GM23338 (cell line): Measurements from ENCODE around the gene HELQ. TPM values are rescaled to one million over a fixed set of nuclear protein-coding genes. Genes with fewer than 3 reads are reported as not detected.

ENCODE experiments used
- ATAC-seq: fragments of 200-7000 bp; cut with Tn5 transposase; 3 replicates; pipeline ENCODE4 v1.9.1; 2020
- DNase-seq: peaks from one replicate; pipeline ENCODE4 v3.0.0-alpha.2; 2015; ENCODE audit warnings: low spot score
- H2AFZ ChIP-seq: fragments of 200-600 bp; sonication (generic); 2 replicates; pipeline ENCODE4 v1.8.0; 2016; ENCODE audit warnings: antibody characterized with exemption, mild to moderate bottlenecking, moderate library complexity
- H3F3A ChIP-seq: fragments of 200-600 bp; sonication (generic); replicated peaks from 2 replicates; pipeline ENCODE4 v1.8.0; 2017; ENCODE audit warnings: antibody characterized with exemption, mixed run types, low read depth
- H3K27ac ChIP-seq: fragments of 200-600 bp; sonication (generic); 2 replicates; pipeline ENCODE4 v1.6.1; 2016; ENCODE audit warnings: low read depth
- H3K27me3 ChIP-seq: fragments of 200-600 bp; sonication (generic); 2 replicates; pipeline ENCODE4 v1.8.0; 2016; ENCODE audit warnings: mild to moderate bottlenecking, mixed run types, moderate library complexity; ENCODE audit not compliant: insufficient read depth
- H3K36me3 ChIP-seq: fragments of 200-600 bp; sonication (generic); 2 replicates; pipeline ENCODE4 v1.8.0; 2016; ENCODE audit warnings: mild to moderate bottlenecking; ENCODE audit not compliant: insufficient read depth
- H3K4me1 ChIP-seq: fragments of 200-600 bp; sonication (generic); 2 replicates; pipeline ENCODE4 v1.8.0; 2016; ENCODE audit warnings: mild to moderate bottlenecking, moderate library complexity; ENCODE audit not compliant: insufficient read depth
- H3K4me2 ChIP-seq: fragments of 200-600 bp; sonication (generic); 2 replicates; pipeline ENCODE4 v1.7.1; 2017; ENCODE audit warnings: mixed run types
- H3K4me3 ChIP-seq: fragments of 200-600 bp; sonication (generic); 2 replicates; pipeline ENCODE4 v1.6.1; 2016; ENCODE audit warnings: mixed run types
- H3K79me2 ChIP-seq: fragments of 200-600 bp; sonication (generic); replicated peaks from 2 replicates; pipeline ENCODE4 v1.8.0; 2017; ENCODE audit warnings: mild to moderate bottlenecking; ENCODE audit not compliant: insufficient read depth
- H3K9me2 ChIP-seq: fragments of 200-600 bp; sonication (generic); 2 replicates; pipeline ENCODE4 v1.8.0; 2017; ENCODE audit not compliant: insufficient read depth
- H4K20me1 ChIP-seq: fragments of 200-600 bp; sonication (generic); replicated peaks from 2 replicates; pipeline ENCODE4 v1.8.0; 2017; ENCODE audit warnings: mild to moderate bottlenecking; ENCODE audit not compliant: insufficient read depth
- H3K27ac Mint-ChIP-seq: 2 replicates; pipeline ENCODE4 v1.8.0; 2020; ENCODE audit warnings: inconsistent platforms, mild to moderate bottlenecking, moderate library complexity, mixed read lengths
- H3K27me3 Mint-ChIP-seq: 3 replicates; pipeline ENCODE4 v1.8.0; 2022; ENCODE audit warnings: low read depth, mild to moderate bottlenecking, moderate library complexity, mixed read lengths, inconsistent platforms; ENCODE audit not compliant: insufficient read depth, poor library complexity
- H3K36me3 Mint-ChIP-seq: 3 replicates; pipeline ENCODE4 v1.8.0; 2021; ENCODE audit warnings: low read depth, mild to moderate bottlenecking, inconsistent platforms, moderate library complexity, mixed read lengths
- H3K4me1 Mint-ChIP-seq: 3 replicates; pipeline ENCODE4 v1.8.0; 2020; ENCODE audit warnings: mild to moderate bottlenecking, inconsistent platforms, mixed read lengths
- H3K4me3 Mint-ChIP-seq: 3 replicates; pipeline ENCODE4 v1.8.0; 2021; ENCODE audit warnings: moderate library complexity, mild to moderate bottlenecking, inconsistent platforms, mixed read lengths
- H3K9me3 Mint-ChIP-seq: 3 replicates; pipeline ENCODE4 v1.8.0; 2020; ENCODE audit warnings: moderate library complexity, mild to moderate bottlenecking, inconsistent platforms, mixed read lengths
- CREB1 ChIP-seq: fragments of 250-450 bp; sonication (Bioruptor Pico); IDR thresholded peaks from 2 replicates; pipeline ENCODE4 v1.5.0; 2020; ENCODE audit warnings: low read depth, mild to moderate bottlenecking, moderate library complexity
- EZH2 ChIP-seq: fragments of 200-600 bp; sonication (generic); IDR thresholded peaks from one replicate; pipeline ENCODE4 v1.8.0; 2017; ENCODE audit warnings: antibody characterized with exemption, mild to moderate bottlenecking, low read depth; ENCODE audit not compliant: unreplicated experiment
- EZH2phosphoT487 ChIP-seq: fragments of 200-600 bp; sonication (generic); IDR thresholded peaks from one replicate; pipeline ENCODE4 v1.8.1; 2018; ENCODE audit warnings: antibody characterized with exemption; ENCODE audit not compliant: unreplicated experiment
- JUNB ChIP-seq: IDR thresholded peaks from one replicate; pipeline ENCODE4 v1.6.1; 2016; ENCODE audit warnings: antibody characterized with exemption; ENCODE audit not compliant: unreplicated experiment
- NANOG ChIP-seq: IDR thresholded peaks from 2 replicates; pipeline ENCODE4 v1.6.1; 2016; ENCODE audit warnings: antibody characterized with exemption, borderline replicate concordance
- REST ChIP-seq: IDR thresholded peaks from one replicate; pipeline ENCODE4 v1.6.1; 2018; ENCODE audit warnings: antibody characterized with exemption; ENCODE audit not compliant: unreplicated experiment
- STAT1 ChIP-seq: IDR thresholded peaks from one replicate; pipeline ENCODE4 v1.6.1; 2016; ENCODE audit warnings: antibody characterized with exemption; ENCODE audit not compliant: unreplicated experiment
- ZNF114 ChIP-seq: fragments of 250-450 bp; sonication (Bioruptor Pico); IDR thresholded peaks from 2 replicates; pipeline ENCODE4 v1.5.0; 2020; ENCODE audit warnings: mild to moderate bottlenecking, moderate library complexity
- polyA plus RNA-seq: library from polyadenylated mRNA; unstranded; fragments of >200 nt; fragmentation: Nextera tagmentation; extraction: Ambion mirVana; gene quantifications from 2 replicates; pipeline ENCODE4 v1.2.1, GENCODE V29; 2016
- total RNA-seq: library from RNA; depleted of rRNA; stranded (reverse); fragments of >200 nt; shearing (Covaris generic); gene quantifications from 2 replicates; pipeline ENCODE4 v1.2.3, GENCODE V29; 2014
- TF ChIP-seq, protein P1 (sequence below): IDR thresholded peaks from 2 replicates; pipeline ENCODE4 v1.6.1; 2016; ENCODE audit warnings: antibody characterized with exemption
- TF ChIP-seq, protein P2 (sequence below): fragments of 250-450 bp; sonication (Bioruptor Pico); IDR thresholded peaks from 2 replicates; pipeline ENCODE4 v1.5.0; 2020; ENCODE audit warnings: mild to moderate bottlenecking, moderate library complexity

Gene HELQ
- total and polyA plus RNA-seq, 2 experiments from 2014 or later, result 6.8 to 8.1 TPM

DNA sequence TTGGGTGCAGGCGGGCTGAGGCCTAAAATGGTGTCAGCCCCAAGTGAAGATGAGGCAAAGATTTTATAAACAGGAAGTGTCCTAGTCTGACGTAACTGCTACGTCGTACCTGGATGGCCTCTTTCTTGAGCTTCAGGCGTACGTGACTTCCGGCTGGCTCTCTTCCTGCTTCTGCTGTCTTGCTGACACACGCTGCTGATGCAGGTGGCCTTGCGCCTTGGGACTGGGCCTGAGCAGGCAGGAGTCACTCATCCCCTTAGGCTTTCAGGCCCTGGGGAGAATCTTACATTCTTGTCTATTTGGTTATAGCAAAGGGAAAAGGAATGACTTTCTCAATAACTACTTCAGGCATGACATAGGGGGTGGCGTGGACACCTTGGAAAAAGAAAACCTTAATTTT lies 49.4 kb upstream of the HELQ start (continued):
- TF ChIP-seq REST, result no peak
- TF ChIP-seq CREB1 (CRISPR knock-in tag), result no peak
- no peak for TF ChIP-seq ZNF114
- TF ChIP-seq STAT1, result no peak

GRCh38 chr4:83504503-83504902 lies 48.9 kb upstream of the HELQ start:
- Histone ChIP-seq H3K4me2 (no peak overlapping the region), H3K4me1 (peaks cover 5% of the 10 kb centered on the region; the same call in 1 of the 2 replicates), H3K27me3 (no peaks in the 10 kb centered on the region), H2AFZ (peak overlapping the region; percentile 96), H3K36me3 (no peaks in the 10 kb centered on the region), H3K9me2 (peaks cover 4% of the 10 kb centered on the region; the same call in 1 of the 2 replicates), H3K27ac (no peak overlapping the region), H4K20me1 (no peaks in the 10 kb centered on the region), H3F3A (no peaks in the 10 kb centered on the region), H3K4me3 (no peak overlapping the region), H3K79me2 (no peaks in the 10 kb centered on the region)
- no peak for ATAC-seq
- peaks cover 4% of the 10 kb centered on the region for H3K27me3 Mint-ChIP-seq
- no peak for DNase-seq
- H3K4me1 Mint-ChIP-seq, result peaks cover 2% of the 10 kb centered on the region; the same call in 2 of the 3 replicates
- H3K36me3 Mint-ChIP-seq, result no peaks in the 10 kb centered on the region
- H3K27ac Mint-ChIP-seq, result no peak overlapping the region
- no peaks in the 10 kb centered on the region for H3K9me3 Mint-ChIP-seq
- H3K4me3 Mint-ChIP-seq, result no peak overlapping the region
- TF ChIP-seq, protein P1, sequence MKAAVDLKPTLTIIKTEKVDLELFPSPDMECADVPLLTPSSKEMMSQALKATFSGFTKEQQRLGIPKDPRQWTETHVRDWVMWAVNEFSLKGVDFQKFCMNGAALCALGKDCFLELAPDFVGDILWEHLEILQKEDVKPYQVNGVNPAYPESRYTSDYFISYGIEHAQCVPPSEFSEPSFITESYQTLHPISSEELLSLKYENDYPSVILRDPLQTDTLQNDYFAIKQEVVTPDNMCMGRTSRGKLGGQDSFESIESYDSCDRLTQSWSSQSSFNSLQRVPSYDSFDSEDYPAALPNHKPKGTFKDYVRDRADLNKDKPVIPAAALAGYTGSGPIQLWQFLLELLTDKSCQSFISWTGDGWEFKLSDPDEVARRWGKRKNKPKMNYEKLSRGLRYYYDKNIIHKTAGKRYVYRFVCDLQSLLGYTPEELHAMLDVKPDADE, result no peak
- TF ChIP-seq, protein P2, sequence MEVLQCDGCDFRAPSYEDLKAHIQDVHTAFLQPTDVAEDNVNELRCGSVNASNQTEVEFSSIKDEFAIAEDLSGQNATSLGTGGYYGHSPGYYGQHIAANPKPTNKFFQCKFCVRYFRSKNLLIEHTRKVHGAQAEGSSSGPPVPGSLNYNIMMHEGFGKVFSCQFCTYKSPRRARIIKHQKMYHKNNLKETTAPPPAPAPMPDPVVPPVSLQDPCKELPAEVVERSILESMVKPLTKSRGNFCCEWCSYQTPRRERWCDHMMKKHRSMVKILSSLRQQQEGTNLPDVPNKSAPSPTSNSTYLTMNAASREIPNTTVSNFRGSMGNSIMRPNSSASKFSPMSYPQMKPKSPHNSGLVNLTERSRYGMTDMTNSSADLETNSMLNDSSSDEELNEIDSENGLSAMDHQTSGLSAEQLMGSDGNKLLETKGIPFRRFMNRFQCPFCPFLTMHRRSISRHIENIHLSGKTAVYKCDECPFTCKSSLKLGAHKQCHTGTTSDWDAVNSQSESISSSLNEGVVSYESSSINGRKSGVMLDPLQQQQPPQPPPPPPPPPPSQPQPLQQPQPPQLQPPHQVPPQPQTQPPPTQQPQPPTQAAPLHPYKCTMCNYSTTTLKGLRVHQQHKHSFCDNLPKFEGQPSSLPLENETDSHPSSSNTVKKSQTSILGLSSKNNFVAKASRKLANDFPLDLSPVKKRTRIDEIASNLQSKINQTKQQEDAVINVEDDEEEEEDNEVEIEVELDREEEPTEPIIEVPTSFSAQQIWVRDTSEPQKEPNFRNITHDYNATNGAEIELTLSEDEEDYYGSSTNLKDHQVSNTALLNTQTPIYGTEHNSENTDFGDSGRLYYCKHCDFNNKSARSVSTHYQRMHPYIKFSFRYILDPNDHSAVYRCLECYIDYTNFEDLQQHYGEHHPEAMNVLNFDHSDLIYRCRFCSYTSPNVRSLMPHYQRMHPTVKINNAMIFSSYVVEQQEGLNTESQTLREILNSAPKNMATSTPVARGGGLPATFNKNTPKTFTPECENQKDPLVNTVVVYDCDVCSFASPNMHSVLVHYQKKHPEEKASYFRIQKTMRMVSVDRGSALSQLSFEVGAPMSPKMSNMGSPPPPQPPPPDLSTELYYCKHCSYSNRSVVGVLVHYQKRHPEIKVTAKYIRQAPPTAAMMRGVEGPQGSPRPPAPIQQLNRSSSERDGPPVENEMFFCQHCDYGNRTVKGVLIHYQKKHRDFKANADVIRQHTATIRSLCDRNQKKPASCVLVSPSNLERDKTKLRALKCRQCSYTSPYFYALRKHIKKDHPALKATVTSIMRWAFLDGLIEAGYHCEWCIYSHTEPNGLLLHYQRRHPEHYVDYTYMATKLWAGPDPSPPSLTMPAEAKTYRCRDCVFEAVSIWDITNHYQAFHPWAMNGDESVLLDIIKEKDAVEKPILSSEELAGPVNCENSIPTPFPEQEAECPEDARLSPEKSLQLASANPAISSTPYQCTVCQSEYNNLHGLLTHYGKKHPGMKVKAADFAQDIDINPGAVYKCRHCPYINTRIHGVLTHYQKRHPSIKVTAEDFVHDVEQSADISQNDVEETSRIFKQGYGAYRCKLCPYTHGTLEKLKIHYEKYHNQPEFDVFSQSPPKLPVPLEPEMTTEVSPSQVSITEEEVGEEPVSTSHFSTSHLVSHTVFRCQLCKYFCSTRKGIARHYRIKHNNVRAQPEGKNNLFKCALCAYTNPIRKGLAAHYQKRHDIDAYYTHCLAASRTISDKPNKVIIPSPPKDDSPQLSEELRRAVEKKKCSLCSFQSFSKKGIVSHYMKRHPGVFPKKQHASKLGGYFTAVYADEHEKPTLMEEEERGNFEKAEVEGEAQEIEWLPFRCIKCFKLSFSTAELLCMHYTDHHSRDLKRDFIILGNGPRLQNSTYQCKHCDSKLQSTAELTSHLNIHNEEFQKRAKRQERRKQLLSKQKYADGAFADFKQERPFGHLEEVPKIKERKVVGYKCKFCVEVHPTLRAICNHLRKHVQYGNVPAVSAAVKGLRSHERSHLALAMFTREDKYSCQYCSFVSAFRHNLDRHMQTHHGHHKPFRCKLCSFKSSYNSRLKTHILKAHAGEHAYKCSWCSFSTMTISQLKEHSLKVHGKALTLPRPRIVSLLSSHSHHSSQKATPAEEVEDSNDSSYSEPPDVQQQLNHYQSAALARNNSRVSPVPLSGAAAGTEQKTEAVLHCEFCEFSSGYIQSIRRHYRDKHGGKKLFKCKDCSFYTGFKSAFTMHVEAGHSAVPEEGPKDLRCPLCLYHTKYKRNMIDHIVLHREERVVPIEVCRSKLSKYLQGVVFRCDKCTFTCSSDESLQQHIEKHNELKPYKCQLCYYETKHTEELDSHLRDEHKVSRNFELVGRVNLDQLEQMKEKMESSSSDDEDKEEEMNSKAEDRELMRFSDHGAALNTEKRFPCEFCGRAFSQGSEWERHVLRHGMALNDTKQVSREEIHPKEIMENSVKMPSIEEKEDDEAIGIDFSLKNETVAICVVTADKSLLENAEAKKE (CRISPR knock-in tag), result no peak
- no peak for TF ChIP-seq EZH2
- no peak for TF ChIP-seq EZH2phosphoT487
- TF ChIP-seq REST, result no peak
- TF ChIP-seq ZNF114, result no peak
- no peak for TF ChIP-seq CREB1 (CRISPR knock-in tag)
- TF ChIP-seq NANOG, result no peak
- no peak for TF ChIP-seq JUNB
